HS-27A (cell line): ENCODE results near the gene HVCN1.
A peak's percentile ranks its signal among the peaks of the same experiment; 100 is the strongest.

Source experiments
- DNase-seq: peaks from one replicate; pipeline ENCODE4 v3.0.0-alpha.2; 2012; ENCODE audit warnings: low read depth, missing footprints

The HVCN1 gene

GRCh38 chr12:110699591-110700445 lies 10.9 kb upstream of the HVCN1 start:
- no peak for DNase-seq

GRCh38 chr12:110698171-110698902 lies 9.4 kb upstream of the HVCN1 start:
- peak; percentile 8 for DNase-seq

- no peak for DNase-seq
Observed at GRCh38 chr12:110697236-110697635, 8.3 kb upstream of the HVCN1 start.

GRCh38 chr12:110696283-110696682 lies 7.4 kb upstream of the HVCN1 start:
- no peak for DNase-seq

GRCh38 chr12:110694330-110694901 lies 5.5 kb upstream of the HVCN1 start:
- DNase-seq: no peak

GRCh38 chr12:110693731-110694130 lies 4.8 kb upstream of the HVCN1 start:
- DNase-seq: no peak

- DNase-seq: no peak
Observed at GRCh38 chr12:110690127-110690430, 1.2 kb upstream of the HVCN1 start.

- no peak for DNase-seq
Observed at GRCh38 chr12:110689281-110690126, 589 bp upstream of the HVCN1 start.

- DNase-seq: no peak
Observed at GRCh38 chr12:110687396-110688169, 1.3 kb downstream of the HVCN1 start.

- DNase-seq: no peak
Observed at GRCh38 chr12:110686294-110686903, 2.5 kb downstream of the HVCN1 start.

- no peak for DNase-seq
Observed at GRCh38 chr12:110684312-110684836, 4.5 kb downstream of the HVCN1 start.

- no peak for DNase-seq
Observed at GRCh38 chr12:110683888-110684287, 5.0 kb downstream of the HVCN1 start.

GRCh38 chr12:110680032-110680431 lies 8.9 kb downstream of the HVCN1 start:
- DNase-seq: no peak

GRCh38 chr12:110679201-110679600 lies 9.7 kb downstream of the HVCN1 start:
- no peak for DNase-seq

- no peak for DNase-seq
Observed at GRCh38 chr12:110677982-110678381, 10.9 kb downstream of the HVCN1 start.

- DNase-seq: no peak
Observed at GRCh38 chr12:110677206-110677911, 11.6 kb downstream of the HVCN1 start.

GRCh38 chr12:110676171-110676570 lies 12.7 kb downstream of the HVCN1 start:
- no peak for DNase-seq

GRCh38 chr12:110670161-110670701 lies 18.7 kb downstream of the HVCN1 start:
- no peak for DNase-seq

- no peak for DNase-seq
Observed at GRCh38 chr12:110669193-110669502, 19.8 kb downstream of the HVCN1 start.
